ENCODE data around the gene IFNGR2. TPM values are rescaled to one million over a fixed set of nuclear protein-coding genes. Genes with fewer than 3 reads are reported as not detected.

Gene IFNGR2
- total and polyA plus RNA-seq, 2 donors (not counting 3 experiments of a cell fraction or from before 2014, with no cell fraction given), result 44.2 to 46.1 TPM

GRCh38 chr21:33449616-33450015, 46.4 kb downstream of the IFNGR2 start:
- Histone ChIP-seq H3K4me1 (ENCODE audit: control insufficient read depth, extremely low read depth, insufficient read depth, low read length) (no peaks in the 10 kb centered on the region), H3K9me3 (replicated peaks; ENCODE audit: control insufficient read depth, insufficient read depth, low read length) (no peaks in the 10 kb centered on the region), H3K9me1 (replicated peaks; ENCODE audit: control insufficient read depth, extremely low read depth, insufficient read depth, low read length) (no peaks in the 10 kb centered on the region), H3K36me3 (ENCODE audit: control insufficient read depth in 2 of 2, extremely low read depth in 1 of 2, insufficient read depth in 2 of 2, low read length in 2 of 2) (no peaks in the 10 kb centered on the region), H3K4me3 (replicated peaks in 1 of 3; ENCODE audit: insufficient read depth in 1 of 3, low read depth in 1 of 3, low read length in 3 of 3) (no peak overlapping the region), H3K4me2 (ENCODE audit: insufficient read depth, low read length) (no peak overlapping the region), H4K20me1 (replicated peaks; ENCODE audit: control insufficient read depth, extremely low read depth, insufficient read depth, low read length) (no peaks in the 10 kb centered on the region), H2AFZ (ENCODE audit: low read depth, low read length) (no peak overlapping the region), H3K9ac (replicated peaks; ENCODE audit: extremely low read depth, insufficient read depth, low read length) (no peak overlapping the region), H3K79me2 (ENCODE audit: control insufficient read depth, insufficient read depth, low read length) (no peaks in the 10 kb centered on the region), H3K27me3 (ENCODE audit: control insufficient read depth in 2 of 2, insufficient read depth in 2 of 2, low read length in 2 of 2) (no peaks in the 10 kb centered on the region), H3K27ac (ENCODE audit: insufficient read depth, low read depth, low read length) (no peak overlapping the region)
- DNase-seq (ENCODE audit: low read depth, low spot score) (no peak), FAIRE-seq (no peak)
- ChIA-PET CTCF (interaction anchor here (1.5 to 2.1 kb wide), 5 partner anchors 12 to 253 kb away, joined by 3 to 9 read pairs (median 5); no protein-coding TSS in a partner anchor), POLR2A (no interaction called here)
- no peak for TF ChIP-seq EZH2 (IDR thresholded peaks at IDR 0.05; ENCODE audit: borderline replicate concordance, low read depth, low read length, severe bottlenecking)
- TF ChIP-seq POLR2AphosphoS5 (IDR thresholded peaks at IDR 0.05; ENCODE audit: insufficient read depth, low read depth, low read length), result no peak
- no peak for TF ChIP-seq GATA2 (IDR thresholded peaks at IDR 0.05; ENCODE audit: insufficient read depth, insufficient read length, low read depth, low read length)
- no peak for TF ChIP-seq POLR2A (IDR thresholded peaks at IDR 0.05; ENCODE audit: low read depth, low read length)
- no peak for TF ChIP-seq CTCF (IDR thresholded peaks at IDR 0.05; ENCODE audit: extremely low read depth in 1 of 2, insufficient read depth in 1 of 2, low read depth in 1 of 2, low read length in 2 of 2)
- TF ChIP-seq FOS (IDR thresholded peaks at IDR 0.05; ENCODE audit: borderline replicate concordance, insufficient read depth, low read length), result no peak
- TF ChIP-seq MYC (IDR thresholded peaks at IDR 0.05; ENCODE audit: low read depth, low read length), result no peak
- TF ChIP-seq MAX (IDR thresholded peaks at IDR 0.05; ENCODE audit: insufficient read depth, insufficient read length), result no peak
- no peak for TF ChIP-seq JUN (IDR thresholded peaks at IDR 0.05; ENCODE audit: borderline replicate concordance, insufficient read depth, insufficient read length, low read depth)
- dilution Hi-C loops (cut with MboI; ENCODE audit: extremely low pct_ligation_motif_present, low sequenced_read_pairs), result no loop called here
- no TSS peak for BruUV-seq (replicated peaks)
- intact Hi-C loops (cut with micrococcal nuclease), result no loop called here

Measured in endothelial cell of umbilical vein (primary cell).